PC-3 (cell line): ENCODE data around the gene SOBP.

Experiments
- CTCF ChIP-seq: fragments of 300-600 bp; sonication (generic); conservative IDR thresholded peaks from 2 replicates; pipeline ENCODE4 v1.5.1; 2017; ENCODE audit warnings: antibody characterized with exemption, low read depth, mild to moderate bottlenecking, low read length
- EZH2 ChIP-seq: fragments of 300-600 bp; sonication (generic); IDR thresholded peaks from one replicate; pipeline ENCODE4 v1.6.1; 2017; ENCODE audit warnings: antibody characterized with exemption, mild to moderate bottlenecking, low read length; ENCODE audit not compliant: unreplicated experiment
- EZH2phosphoT487 ChIP-seq: fragments of 300-600 bp; sonication (generic); IDR thresholded peaks from 2 replicates; pipeline ENCODE4 v1.6.1; 2018; ENCODE audit warnings: mild to moderate bottlenecking, antibody characterized with exemption, low read length, borderline replicate concordance

DNA sequence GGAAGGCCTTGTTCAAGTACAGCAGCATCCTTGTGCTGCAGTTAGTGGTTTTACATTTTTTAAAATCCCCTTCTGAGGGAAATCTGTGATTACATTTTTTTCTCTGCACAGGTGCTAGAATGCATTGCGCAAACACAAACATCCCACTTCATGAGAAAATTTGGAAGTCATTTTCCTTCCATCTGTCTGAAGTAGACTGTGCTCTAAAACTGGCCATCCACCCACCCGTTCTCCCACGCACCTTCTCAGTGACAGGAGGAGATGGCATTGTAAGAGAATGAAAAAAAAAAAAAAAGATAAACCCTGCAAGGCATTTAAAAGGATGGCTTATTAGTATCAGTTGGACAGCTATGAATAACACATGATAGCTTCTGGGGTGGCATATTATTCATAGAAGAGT, 65.0 kb downstream of the SOBP start:
- TF ChIP-seq CTCF (no peak), EZH2 (no peak), EZH2phosphoT487 (no peak)
